ENCODE measurements around the gene OCA2. TPM values are rescaled to one million over a fixed set of nuclear protein-coding genes. Genes with fewer than 3 reads are reported as not detected.

OCA2 gene
- total RNA-seq, 1 experiment from 2014 or later: not detected

- ChIA-PET CTCF (no interaction called here), POLR2A (no interaction called here)
- TF ChIP-seq CTCF (IDR thresholded peaks at IDR 0.05; ENCODE audit: unreplicated experiment): no peak
- no peaks in the 10 kb centered on the region for H3K4me1 Mint-ChIP-seq (ENCODE audit: insufficient read depth, unreplicated experiment)
- intact Hi-C loops (cut with micrococcal nuclease): no loop called here
- no peak for DNase-seq (ENCODE audit: unreplicated experiment)
- H3K27ac Mint-ChIP-seq (ENCODE audit: low read depth, unreplicated experiment): no peak overlapping the region
- H3K27me3 Mint-ChIP-seq (ENCODE audit: insufficient read depth, unreplicated experiment): no peaks in the 10 kb centered on the region
- H3K36me3 Mint-ChIP-seq (ENCODE audit: insufficient read depth, unreplicated experiment): no peaks in the 10 kb centered on the region
- no peak overlapping the region for H3K4me3 Mint-ChIP-seq (ENCODE audit: unreplicated experiment)
- no TSS peak for BruUV-seq (replicated peaks)
- peaks cover 2% of the 10 kb centered on the region for H3K9me3 Mint-ChIP-seq (ENCODE audit: unreplicated experiment)
Observed at GRCh38 chr15:27752691-27753090, 346.4 kb downstream of the OCA2 start.

GRCh38 chr15:27747997-27748396, 351.1 kb downstream of the OCA2 start:
- peaks cover 16% of the 10 kb centered on the region for H3K9me3 Mint-ChIP-seq (ENCODE audit: unreplicated experiment)
- no peaks in the 10 kb centered on the region for H3K4me1 Mint-ChIP-seq (ENCODE audit: insufficient read depth, unreplicated experiment)
- H3K27ac Mint-ChIP-seq (ENCODE audit: low read depth, unreplicated experiment): no peak overlapping the region
- intact Hi-C loops (cut with micrococcal nuclease): no loop called here
- H3K27me3 Mint-ChIP-seq (ENCODE audit: insufficient read depth, unreplicated experiment): no peaks in the 10 kb centered on the region
- CTCF ChIA-PET: no interaction called here
- no peak overlapping the region for H3K4me3 Mint-ChIP-seq (ENCODE audit: unreplicated experiment)
- no TSS peak for BruUV-seq (replicated peaks)
- no peak for DNase-seq (ENCODE audit: unreplicated experiment)
- no peak for TF ChIP-seq CTCF (IDR thresholded peaks at IDR 0.05; ENCODE audit: unreplicated experiment)
- H3K36me3 Mint-ChIP-seq (ENCODE audit: insufficient read depth, unreplicated experiment): no peaks in the 10 kb centered on the region
- POLR2A ChIA-PET: no interaction called here

- no TSS peak for BruUV-seq (replicated peaks)
- CTCF ChIA-PET: interaction anchor here (0.5 kb wide), 1 partner anchor 12 kb away, joined by 3 read pairs; no protein-coding TSS in a partner anchor
- POLR2A ChIA-PET: no interaction called here
- H3K9me3 Mint-ChIP-seq (ENCODE audit: unreplicated experiment): peaks cover 30% of the 10 kb centered on the region
- no peaks in the 10 kb centered on the region for H3K27me3 Mint-ChIP-seq (ENCODE audit: insufficient read depth, unreplicated experiment)
- no peak overlapping the region for H3K27ac Mint-ChIP-seq (ENCODE audit: low read depth, unreplicated experiment)
- H3K4me3 Mint-ChIP-seq (ENCODE audit: unreplicated experiment): no peak overlapping the region
- H3K36me3 Mint-ChIP-seq (ENCODE audit: insufficient read depth, unreplicated experiment): no peaks in the 10 kb centered on the region
- intact Hi-C loops (cut with micrococcal nuclease): no loop called here
- no peak for DNase-seq (ENCODE audit: unreplicated experiment)
- no peaks in the 10 kb centered on the region for H3K4me1 Mint-ChIP-seq (ENCODE audit: insufficient read depth, unreplicated experiment)
- TF ChIP-seq CTCF (IDR thresholded peaks at IDR 0.05; ENCODE audit: unreplicated experiment): no peak
Observed at GRCh38 chr15:27746401-27746955, 352.6 kb downstream of the OCA2 start.

DNA sequence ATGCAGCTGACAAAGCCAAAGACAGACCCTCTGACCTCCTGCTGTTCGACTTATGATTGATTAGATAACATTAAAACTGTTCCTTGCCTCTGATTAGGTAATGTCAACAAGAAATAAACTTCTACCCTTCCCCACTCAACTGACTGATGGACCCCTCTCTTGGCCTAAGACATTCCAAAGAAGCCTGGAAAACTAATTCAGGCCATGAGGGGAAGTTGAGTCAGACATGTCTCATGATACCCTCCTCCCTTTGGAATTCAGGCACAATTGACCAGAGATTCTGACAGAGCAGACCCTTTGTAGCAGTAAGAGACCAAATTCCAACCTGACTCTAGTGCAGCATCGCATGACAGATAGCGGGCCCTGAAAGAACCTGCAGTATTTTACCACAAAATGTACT, 354.5 kb downstream of the OCA2 start:
- intact Hi-C loops (cut with micrococcal nuclease): no loop called here
- peaks cover 41% of the 10 kb centered on the region for H3K9me3 Mint-ChIP-seq (ENCODE audit: unreplicated experiment)
- no peaks in the 10 kb centered on the region for H3K27me3 Mint-ChIP-seq (ENCODE audit: insufficient read depth, unreplicated experiment)
- no peak overlapping the region for H3K4me3 Mint-ChIP-seq (ENCODE audit: unreplicated experiment)
- ChIA-PET CTCF (no interaction called here), POLR2A (no interaction called here)
- H3K36me3 Mint-ChIP-seq (ENCODE audit: insufficient read depth, unreplicated experiment): no peaks in the 10 kb centered on the region
- BruUV-seq (replicated peaks): no TSS peak
- DNase-seq (ENCODE audit: unreplicated experiment): no peak
- H3K27ac Mint-ChIP-seq (ENCODE audit: low read depth, unreplicated experiment): no peak overlapping the region
- no peak for TF ChIP-seq CTCF (IDR thresholded peaks at IDR 0.05; ENCODE audit: unreplicated experiment)
- H3K4me1 Mint-ChIP-seq (ENCODE audit: insufficient read depth, unreplicated experiment): no peaks in the 10 kb centered on the region
